T47D (cell line): ENCODE data around the gene CGA.

Experiments used
- DNase-seq, 2 experiments: peaks; one replicate each; pipeline versions ENCODE4 v3.0.0 to v3.0.0-alpha.2; 2011 to 2012; ENCODE audit warnings: low read depth in 1 of 2, low spot score in 1 of 2
- JUND ChIP-seq: IDR thresholded peaks from 2 replicates; pipeline ENCODE4 v1.6.1; 2012; ENCODE audit warnings: low read depth
- in situ Hi-C: cut with HindIII; loops from 2 replicates; pipeline ENCODE4 v1.10.0; 2016; ENCODE audit warnings: low sequenced_read_pairs, low pct_unique_long_range_greater_than_20kb

Gene CGA

GRCh38 chr6:87103977-87104601 is 9.2 kb upstream of the CGA start:
- in situ Hi-C loops, result no loop called here
- no peak for TF ChIP-seq JUND
- DNase-seq, result no peak

GRCh38 chr6:87102151-87102621 is 7.3 kb upstream of the CGA start:
- TF ChIP-seq JUND, result no peak
- no peak for DNase-seq
- in situ Hi-C loops, result no loop called here

GRCh38 chr6:87101067-87101466 is 6.2 kb upstream of the CGA start:
- in situ Hi-C loops, result no loop called here

GRCh38 chr6:87100216-87100615 is 5.3 kb upstream of the CGA start:
- DNase-seq, result no peak
- in situ Hi-C loops, result no loop called here
- TF ChIP-seq JUND, result no peak

More at GRCh38 chr6:87101067-87101466, 6.2 kb upstream of the CGA start:
- DNase-seq, result no peak
- TF ChIP-seq JUND, result no peak

- DNase-seq, result no peak
- TF ChIP-seq JUND, result no peak
- in situ Hi-C loops, result no loop called here
Measured at GRCh38 chr6:87099472-87099871, 4.6 kb upstream of the CGA start.

GRCh38 chr6:87094576-87094975 is 330 bp downstream of the CGA start:
- no peak for TF ChIP-seq JUND
- no peak for DNase-seq
- in situ Hi-C loops, result no loop called here

GRCh38 chr6:87093651-87094050 is 1.3 kb downstream of the CGA start:
- in situ Hi-C loops, result no loop called here
- DNase-seq, result no peak
- TF ChIP-seq JUND, result no peak

- TF ChIP-seq JUND, result no peak
- DNase-seq, result no peak
- in situ Hi-C loops, result no loop called here
Measured at GRCh38 chr6:87093199-87093598, 1.7 kb downstream of the CGA start.

GRCh38 chr6:87092435-87092834 is 2.5 kb downstream of the CGA start:
- TF ChIP-seq JUND, result no peak
- in situ Hi-C loops, result no loop called here
- DNase-seq, result no peak

- in situ Hi-C loops, result no loop called here
- no peak for DNase-seq
- no peak for TF ChIP-seq JUND
Measured at GRCh38 chr6:87089135-87089534, 5.8 kb downstream of the CGA start.

- in situ Hi-C loops, result no loop called here
Measured at GRCh38 chr6:87088076-87088475, 6.8 kb downstream of the CGA start.

GRCh38 chr6:87082160-87082721 is 12.7 kb downstream of the CGA start:
- TF ChIP-seq JUND, result no peak
- in situ Hi-C loops, result no loop called here
- DNase-seq, result no peak

More at GRCh38 chr6:87088076-87088475, 6.8 kb downstream of the CGA start:
- TF ChIP-seq JUND, result no peak
- no peak for DNase-seq

GRCh38 chr6:87078983-87079616 is 15.8 kb downstream of the CGA start:
- TF ChIP-seq JUND, result no peak
- peak; percentile 12 to 69 for DNase-seq
- in situ Hi-C loops, result no loop called here
